HAP-1 (cell line): ENCODE measurements around the gene MPHOSPH6.

Source experiments
- DNase-seq, 2 experiments: peaks; one replicate each; pipeline ENCODE4 v3.0.0-alpha.2; 2016 to 2020; ENCODE audit warnings: low spot score in 2 of 2
- H3K27me3 ChIP-seq: fragments of 250-450 bp; sonication (Bioruptor Pico); 2 replicates; pipeline ENCODE4 v1.5.1; 2020; ENCODE audit warnings: low read depth, mild to moderate bottlenecking, moderate library complexity
- H3K36me3 ChIP-seq: fragments of 250-450 bp; sonication (Bioruptor Pico); replicated peaks from 2 replicates; pipeline ENCODE4 v1.5.1; 2020; ENCODE audit warnings: mild to moderate bottlenecking
- H3K4me1 ChIP-seq: fragments of 250-450 bp; sonication (Bioruptor Pico); 2 replicates; pipeline ENCODE4 v1.5.1; 2020; ENCODE audit warnings: mild to moderate bottlenecking
- H3K4me3 ChIP-seq: fragments of 250-450 bp; sonication (Bioruptor Pico); 2 replicates; pipeline ENCODE4 v1.5.1; 2020; ENCODE audit warnings: mild to moderate bottlenecking, moderate library complexity
- H3K9me3 ChIP-seq: fragments of 250-450 bp; sonication (Bioruptor Pico); 2 replicates; pipeline ENCODE4 v1.5.1; 2020; ENCODE audit warnings: mild to moderate bottlenecking, moderate library complexity
- in situ Hi-C: fragments of 300-500 bp; cut with MboI; formaldehyde crosslinking; loops from 3 replicates; pipeline ENCODE4 v1.14.3; 2020; ENCODE audit warnings: low sequenced_read_pairs, inconsistent platforms, mixed read lengths

Gene MPHOSPH6

DNA sequence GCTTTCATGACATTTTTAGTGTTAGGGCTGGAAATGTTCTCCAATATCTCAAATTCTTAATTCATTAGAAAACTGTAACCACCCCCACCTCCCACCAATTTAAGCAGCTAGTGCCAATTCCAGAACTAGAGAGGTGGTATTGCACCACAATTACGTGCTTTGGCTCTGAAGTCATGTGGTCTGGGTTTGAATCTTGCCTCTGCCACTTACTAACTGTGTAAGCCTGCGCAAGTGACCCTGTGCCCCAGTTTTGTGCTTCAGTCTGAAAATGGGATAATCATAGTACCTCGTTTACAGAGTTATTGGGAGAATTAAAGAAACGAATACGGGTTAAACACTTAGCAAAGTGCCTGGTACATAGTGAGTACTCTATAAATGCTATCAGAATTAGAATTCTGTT, 14.2 kb upstream of the MPHOSPH6 start:
- no peak for DNase-seq
- no peaks in the 10 kb centered on the region for H3K9me3 ChIP-seq
- in situ Hi-C loops: no loop called here
- H3K4me1 ChIP-seq: peaks cover 15% of the 10 kb centered on the region
- H3K4me3 ChIP-seq: no peak overlapping the region
- H3K27me3 ChIP-seq: peaks cover 12% of the 10 kb centered on the region
- no peaks in the 10 kb centered on the region for H3K36me3 ChIP-seq

DNA sequence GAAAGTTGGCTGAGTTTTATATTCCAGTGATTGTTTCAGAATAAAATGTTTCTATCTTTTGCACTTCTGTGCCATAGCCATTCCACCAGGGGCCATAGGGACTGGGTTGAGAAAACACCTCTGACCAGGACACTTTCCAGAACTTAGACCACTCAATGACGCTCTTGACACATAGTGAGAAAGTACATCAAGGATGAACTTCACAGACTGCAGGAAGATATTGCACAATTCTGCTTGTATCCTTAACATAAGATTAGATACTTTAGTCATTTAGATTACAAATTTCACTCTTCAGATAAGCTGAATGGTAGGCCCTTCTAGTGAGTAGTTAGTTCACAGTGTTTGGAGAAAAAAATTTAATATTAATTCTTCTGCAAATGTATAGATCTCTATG, 13.0 kb upstream of the MPHOSPH6 start:
- Histone ChIP-seq H3K36me3 (no peaks in the 10 kb centered on the region), H3K27me3 (peaks cover 11% of the 10 kb centered on the region), H3K4me1 (peaks cover 15% of the 10 kb centered on the region), H3K4me3 (no peak overlapping the region), H3K9me3 (no peaks in the 10 kb centered on the region)
- no peak for DNase-seq
- in situ Hi-C loops: no loop called here

DNA sequence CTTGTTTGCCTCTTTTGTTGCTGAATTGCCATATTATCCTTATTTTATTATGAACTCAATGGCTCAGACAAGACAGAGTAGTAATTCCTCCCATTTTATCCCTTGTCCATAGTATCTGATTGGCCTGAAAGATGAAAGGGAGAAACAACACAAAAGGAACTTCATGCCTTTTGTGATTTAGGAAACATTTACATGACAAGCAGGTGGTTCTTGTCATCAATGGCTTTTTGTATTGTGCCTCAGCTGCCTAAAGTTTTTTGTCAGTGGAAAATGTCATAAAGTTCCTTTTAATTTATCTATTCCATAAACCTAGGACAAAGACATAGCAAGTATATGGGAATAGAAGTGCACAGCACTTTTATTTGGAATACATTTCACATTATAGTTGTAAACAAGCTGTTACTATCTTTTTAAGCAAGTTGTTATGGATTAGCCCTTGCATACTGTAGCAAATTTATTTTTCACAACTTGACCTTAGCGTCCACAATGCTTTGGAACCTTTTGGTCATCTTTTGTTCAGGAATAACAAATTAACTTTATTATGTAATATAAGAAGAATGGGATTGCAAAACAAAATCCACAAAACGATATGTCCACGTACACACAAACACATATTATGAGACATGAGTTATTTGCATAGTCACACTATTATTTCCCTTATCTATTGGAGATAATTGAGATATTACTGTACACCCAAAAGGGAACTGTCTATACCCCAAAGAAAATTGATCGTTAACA, 12.4 kb upstream of the MPHOSPH6 start:
- Histone ChIP-seq H3K36me3 (no peaks in the 10 kb centered on the region), H3K4me3 (no peak overlapping the region), H3K4me1 (peaks cover 15% of the 10 kb centered on the region), H3K27me3 (peaks cover 11% of the 10 kb centered on the region), H3K9me3 (no peaks in the 10 kb centered on the region)
- DNase-seq: peak; percentile 25 to 88
- in situ Hi-C loops: no loop called here

DNA sequence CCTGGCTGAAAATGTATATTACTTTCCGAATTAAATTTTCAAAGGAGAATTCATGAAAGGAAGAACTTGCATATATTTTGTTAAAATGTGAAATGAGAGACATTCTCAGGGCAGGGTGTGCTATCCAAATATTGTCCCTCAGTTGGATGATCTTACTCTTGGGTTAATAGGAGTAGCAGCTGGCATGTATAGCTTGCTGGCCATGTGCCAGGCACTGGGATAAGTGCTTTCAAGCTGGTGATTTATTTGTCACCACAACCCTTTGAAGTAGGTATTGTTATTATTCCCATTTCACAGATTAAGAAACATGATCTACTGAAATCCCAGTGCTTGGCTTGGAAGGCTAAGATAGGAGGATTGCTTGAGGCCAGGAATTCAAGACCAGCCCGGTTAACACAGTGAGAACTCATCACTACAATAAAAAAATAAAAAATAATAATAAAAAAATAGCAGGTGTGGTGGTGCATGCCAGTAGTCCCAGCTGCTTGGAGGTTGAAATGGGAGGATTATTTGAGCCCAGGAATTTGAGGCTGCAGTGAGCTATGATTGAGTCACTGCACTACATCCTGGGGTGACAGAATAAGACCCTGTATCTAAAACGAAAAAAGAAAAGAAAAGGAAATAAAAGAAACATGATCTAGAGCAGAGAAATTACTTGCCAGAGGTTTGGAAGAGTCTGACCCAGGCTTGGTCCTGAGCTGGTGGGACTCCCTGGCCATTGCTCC, 11.6 kb upstream of the MPHOSPH6 start:
- Histone ChIP-seq H3K27me3 (peaks cover 11% of the 10 kb centered on the region), H3K4me1 (peaks cover 15% of the 10 kb centered on the region), H3K36me3 (no peaks in the 10 kb centered on the region), H3K4me3 (no peak overlapping the region), H3K9me3 (no peaks in the 10 kb centered on the region)
- in situ Hi-C loops: no loop called here
- DNase-seq: peak in 1 of 2 experiments; percentile 54

DNA sequence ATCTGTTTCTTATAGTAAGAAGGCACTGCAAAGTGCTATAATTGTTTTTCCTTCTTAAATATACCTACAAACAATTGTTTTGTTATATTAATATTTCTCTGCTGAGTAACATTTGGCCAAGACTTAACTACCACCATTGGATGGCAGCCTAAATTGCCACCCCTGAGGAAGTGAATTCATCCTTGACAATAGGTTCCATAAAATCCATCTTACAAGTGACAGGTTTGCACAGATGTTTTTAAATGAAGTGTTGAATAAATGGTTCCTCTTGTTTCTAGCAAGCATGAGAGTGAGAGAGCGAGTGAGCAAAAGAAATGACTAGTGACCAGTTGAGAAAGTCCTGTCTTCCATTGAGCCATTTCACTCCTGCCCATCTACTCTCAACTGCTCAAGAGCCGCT, 8.3 kb upstream of the MPHOSPH6 start:
- H3K9me3 ChIP-seq: no peaks in the 10 kb centered on the region
- peaks cover 17% of the 10 kb centered on the region for H3K27me3 ChIP-seq
- no peaks in the 10 kb centered on the region for H3K36me3 ChIP-seq
- in situ Hi-C loops: no loop called here
- no peak overlapping the region for H3K4me3 ChIP-seq
- peaks cover 15% of the 10 kb centered on the region for H3K4me1 ChIP-seq
- no peak for DNase-seq

DNA sequence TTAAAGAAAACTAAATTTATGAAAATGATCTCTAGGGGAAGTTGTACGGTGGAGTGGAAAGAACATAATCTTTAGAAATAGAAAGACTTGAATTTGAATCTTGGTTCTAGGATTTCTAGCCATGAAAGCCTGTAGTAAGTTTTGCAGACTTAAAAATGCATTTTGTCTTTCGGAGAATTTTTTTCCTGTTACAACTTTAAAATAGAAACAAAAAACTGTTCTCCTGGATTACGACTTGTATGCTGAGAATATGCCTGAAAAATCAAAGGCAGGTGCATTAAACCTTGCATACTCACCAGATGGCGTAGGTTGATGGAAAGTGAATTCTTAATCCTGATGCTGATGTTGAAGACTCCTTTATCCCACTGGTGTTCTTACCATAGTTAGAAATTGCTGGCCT, 7.5 kb upstream of the MPHOSPH6 start:
- peaks cover 10% of the 10 kb centered on the region for H3K4me1 ChIP-seq
- H3K4me3 ChIP-seq: no peak overlapping the region
- no peaks in the 10 kb centered on the region for H3K36me3 ChIP-seq
- in situ Hi-C loops: no loop called here
- peaks cover 17% of the 10 kb centered on the region for H3K27me3 ChIP-seq
- no peaks in the 10 kb centered on the region for H3K9me3 ChIP-seq
- no peak for DNase-seq

DNA sequence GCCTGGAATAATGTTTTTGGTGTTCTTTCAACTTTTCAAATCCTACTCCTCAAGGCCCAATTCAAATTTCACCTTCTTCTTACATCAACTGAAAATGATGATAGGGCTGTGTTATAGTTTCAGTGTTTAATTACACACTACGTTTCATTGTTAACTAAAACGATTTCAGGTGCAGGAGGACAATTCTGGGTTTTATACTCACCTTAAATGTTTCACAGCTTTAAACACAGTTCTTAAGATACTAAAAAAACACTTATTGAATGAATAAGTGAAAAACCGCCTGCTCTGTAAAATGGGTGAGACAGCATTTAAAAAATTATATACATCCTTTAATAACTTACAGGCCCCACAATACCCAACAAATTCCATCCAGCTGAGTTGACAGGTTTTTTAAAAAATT, 6.2 kb upstream of the MPHOSPH6 start:
- Histone ChIP-seq H3K9me3 (peaks cover 5% of the 10 kb centered on the region; the same call in 1 of the 2 replicates), H3K4me3 (no peak overlapping the region), H3K4me1 (no peaks in the 10 kb centered on the region), H3K36me3 (no peaks in the 10 kb centered on the region), H3K27me3 (peaks cover 17% of the 10 kb centered on the region)
- DNase-seq: no peak
- in situ Hi-C loops: no loop called here

DNA sequence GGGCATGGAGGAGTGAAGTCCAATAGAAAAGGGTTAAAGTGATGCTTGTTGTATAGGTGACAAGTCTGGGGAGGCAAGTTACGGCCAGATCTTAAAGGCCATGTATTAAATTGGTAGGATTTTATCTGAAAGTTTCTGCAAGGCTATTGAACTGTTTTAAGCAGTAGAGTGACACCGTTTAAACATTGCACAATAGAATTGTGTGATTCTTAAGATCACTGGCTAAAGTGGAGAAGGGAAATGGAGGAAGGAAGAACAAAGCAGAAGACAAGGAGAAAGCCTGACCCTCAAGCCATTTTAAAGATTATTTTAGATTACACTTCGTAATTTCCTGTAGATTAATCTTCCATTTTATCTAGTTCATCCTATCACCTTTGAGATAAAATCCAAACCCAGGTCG, 5.6 kb upstream of the MPHOSPH6 start:
- in situ Hi-C loops: no loop called here
- Histone ChIP-seq H3K9me3 (peaks cover 5% of the 10 kb centered on the region; the same call in 1 of the 2 replicates), H3K4me1 (no peaks in the 10 kb centered on the region)

DNA sequence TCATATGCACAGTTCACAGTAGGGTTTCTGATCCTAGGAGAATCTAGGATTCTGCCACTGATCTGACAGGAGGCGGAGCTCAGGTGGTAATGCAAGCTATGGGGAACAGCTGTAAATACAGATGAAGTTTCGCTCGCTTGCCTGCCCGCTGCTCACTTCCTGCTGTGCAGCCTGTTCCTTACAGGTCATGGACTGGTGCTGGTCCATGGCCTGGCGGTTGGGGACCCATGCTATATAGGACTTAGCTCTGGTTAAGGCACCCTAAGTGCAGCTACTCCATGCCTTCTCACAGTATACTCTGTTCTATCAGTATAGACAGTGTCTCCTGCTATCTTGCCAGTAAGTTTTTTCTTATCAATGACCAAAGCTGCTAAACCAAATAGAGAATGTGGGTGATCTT, 2.4 kb downstream of the MPHOSPH6 start:
- Histone ChIP-seq H3K4me1 (no peaks in the 10 kb centered on the region; the same call in 1 of the 2 replicates), H3K36me3 (peaks cover 31% of the 10 kb centered on the region)
- in situ Hi-C loops: no loop called here

More for the DNA sequence above, 5.6 kb upstream of the MPHOSPH6 start:
- Histone ChIP-seq H3K36me3 (no peaks in the 10 kb centered on the region), H3K4me3 (no peak overlapping the region), H3K27me3 (peaks cover 17% of the 10 kb centered on the region)
- DNase-seq: no peak

DNA sequence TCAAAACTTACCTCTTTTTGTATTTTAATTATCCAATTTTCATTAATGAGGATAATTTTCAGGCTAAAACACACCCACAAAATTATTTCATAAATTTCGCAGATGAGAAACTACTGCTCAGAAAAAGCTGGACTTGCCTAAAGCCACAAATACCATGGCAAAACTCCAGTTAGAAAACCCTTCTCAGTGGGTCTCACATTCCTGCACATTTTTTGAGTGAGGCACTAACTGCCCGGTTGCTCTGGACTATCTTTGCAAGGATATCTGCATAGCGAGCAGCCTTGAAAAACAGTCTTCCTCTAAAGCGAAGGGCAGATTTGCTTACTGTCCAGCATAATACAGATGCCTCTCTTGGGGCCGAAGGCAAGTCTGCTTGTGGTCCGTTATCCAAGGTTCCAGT, 9.8 kb downstream of the MPHOSPH6 start:
- in situ Hi-C loops: no loop called here
- Histone ChIP-seq H3K36me3 (peaks cover 55% of the 10 kb centered on the region), H3K4me1 (no peaks in the 10 kb centered on the region), H3K4me3 (no peak overlapping the region), H3K9me3 (no peaks in the 10 kb centered on the region), H3K27me3 (no peaks in the 10 kb centered on the region)
- DNase-seq: no peak

More for the DNA sequence above, 2.4 kb downstream of the MPHOSPH6 start:
- Histone ChIP-seq H3K4me3 (no peak overlapping the region), H3K27me3 (no peaks in the 10 kb centered on the region), H3K9me3 (peaks cover 5% of the 10 kb centered on the region)
- no peak for DNase-seq

DNA sequence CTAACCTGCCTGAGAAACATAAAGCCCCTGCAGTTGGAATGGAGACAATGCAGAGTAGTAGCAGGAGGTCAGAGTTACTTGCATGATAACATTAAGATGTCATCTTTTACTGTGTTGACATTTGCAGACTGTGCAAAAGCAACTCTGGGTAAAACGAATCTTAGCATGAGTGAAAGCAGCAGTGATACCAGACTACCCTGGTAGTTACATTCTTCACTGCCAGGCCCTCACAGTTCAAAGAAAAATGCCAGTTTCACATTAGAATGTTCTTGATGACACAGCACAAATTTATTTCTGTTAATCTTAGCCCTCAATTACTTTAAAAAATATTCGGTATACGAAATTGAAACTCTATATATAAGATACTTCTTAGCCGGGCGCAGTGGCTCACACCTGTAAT, 12.2 kb downstream of the MPHOSPH6 start:
- no peak for DNase-seq
- in situ Hi-C loops: no loop called here
- Histone ChIP-seq H3K27me3 (no peaks in the 10 kb centered on the region), H3K36me3 (peaks cover 46% of the 10 kb centered on the region), H3K4me3 (no peak overlapping the region), H3K4me1 (no peaks in the 10 kb centered on the region), H3K9me3 (peaks cover 6% of the 10 kb centered on the region; the same call in 1 of the 2 replicates)

DNA sequence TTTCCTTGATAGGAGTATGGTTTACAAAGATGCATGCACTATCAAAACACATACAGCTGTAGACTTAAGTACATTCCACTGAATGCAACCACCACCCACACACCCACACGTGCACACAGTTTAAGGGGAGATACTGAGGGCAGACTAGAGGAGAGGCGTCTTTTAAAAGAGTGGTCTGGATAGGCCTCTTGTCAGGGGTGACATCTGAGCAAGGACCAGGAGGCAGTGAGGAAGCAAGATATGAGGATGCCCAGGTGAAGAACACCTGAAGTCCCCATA, 12.6 kb downstream of the MPHOSPH6 start:
- Histone ChIP-seq H3K27me3 (no peaks in the 10 kb centered on the region), H3K36me3 (peaks cover 42% of the 10 kb centered on the region)
- in situ Hi-C loops: no loop called here

DNA sequence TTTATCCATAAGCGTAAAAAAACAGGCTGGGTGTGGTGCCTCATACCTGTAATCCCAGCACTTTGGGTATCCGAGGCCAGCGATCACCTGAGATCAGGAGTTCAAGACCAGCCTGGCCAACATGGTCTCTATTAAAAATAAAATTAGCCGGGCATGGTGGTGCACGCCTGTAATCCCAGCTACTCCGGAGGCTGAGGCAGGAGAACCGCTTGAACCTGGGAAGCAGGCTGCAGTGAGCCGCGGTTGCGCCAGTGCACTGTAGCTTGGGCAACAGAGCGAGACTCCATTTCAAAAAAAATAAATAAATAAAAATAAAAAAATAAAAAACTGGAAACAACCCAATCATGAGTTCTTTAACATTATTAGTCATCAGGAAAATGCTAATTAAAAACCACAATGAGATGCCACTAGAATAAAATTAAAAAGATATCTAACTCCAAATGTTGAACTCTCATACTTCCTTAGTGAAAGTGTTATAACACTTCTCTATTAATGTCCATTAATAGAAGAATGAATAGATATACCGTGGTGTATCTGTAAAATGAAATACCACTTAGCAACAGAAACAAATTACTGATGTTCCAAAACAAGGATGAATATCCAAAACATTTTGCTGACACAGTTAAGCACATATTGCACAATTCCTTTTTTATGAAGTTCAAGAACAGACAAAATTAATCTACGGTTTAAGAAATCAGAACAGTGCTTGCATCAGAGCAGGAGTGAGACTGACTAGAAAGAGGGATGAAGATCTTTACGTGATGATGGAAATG, 13.1 kb downstream of the MPHOSPH6 start:
- H3K27me3 ChIP-seq: no peaks in the 10 kb centered on the region
- H3K36me3 ChIP-seq: peaks cover 37% of the 10 kb centered on the region
- DNase-seq: no peak
- H3K9me3 ChIP-seq: peaks cover 6% of the 10 kb centered on the region; the same call in 1 of the 2 replicates
- no peak overlapping the region for H3K4me3 ChIP-seq
- in situ Hi-C loops: no loop called here
- H3K4me1 ChIP-seq: no peaks in the 10 kb centered on the region

More for the DNA sequence above, 12.6 kb downstream of the MPHOSPH6 start:
- Histone ChIP-seq H3K9me3 (peaks cover 6% of the 10 kb centered on the region; the same call in 1 of the 2 replicates), H3K4me1 (no peaks in the 10 kb centered on the region), H3K4me3 (no peak overlapping the region)
- no peak for DNase-seq

DNA sequence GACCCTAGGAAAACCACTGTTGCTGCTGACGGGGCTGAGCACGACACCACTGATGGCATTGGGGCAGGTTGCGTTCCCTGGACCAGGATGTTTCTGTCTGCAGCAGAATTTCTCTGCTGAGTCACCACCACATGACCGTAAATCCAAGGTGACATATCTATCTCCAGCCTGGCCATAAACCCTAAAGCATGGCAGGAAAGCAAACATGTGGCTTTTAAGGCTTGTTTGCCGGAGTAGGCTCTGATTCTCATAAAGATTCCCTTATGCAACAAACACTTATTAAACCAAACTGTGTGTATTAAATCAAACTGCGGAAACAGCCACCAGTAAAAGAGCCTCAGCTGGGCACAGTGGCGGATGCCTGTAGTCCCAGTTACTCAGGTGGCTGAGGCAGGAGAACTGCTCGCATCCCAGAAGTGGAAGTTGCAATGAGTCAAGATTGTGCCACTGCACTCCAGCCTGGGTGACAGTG, 17.3 kb downstream of the MPHOSPH6 start:
- no peak overlapping the region for H3K4me3 ChIP-seq
- H3K4me1 ChIP-seq: no peaks in the 10 kb centered on the region
- in situ Hi-C loops: no loop called here
- no peaks in the 10 kb centered on the region for H3K27me3 ChIP-seq
- H3K9me3 ChIP-seq: peaks cover 6% of the 10 kb centered on the region; the same call in 1 of the 2 replicates
- H3K36me3 ChIP-seq: peaks cover 34% of the 10 kb centered on the region
- DNase-seq: no peak
